ENCODE results near the gene ADRM1.

ADRM1 gene

DNA sequence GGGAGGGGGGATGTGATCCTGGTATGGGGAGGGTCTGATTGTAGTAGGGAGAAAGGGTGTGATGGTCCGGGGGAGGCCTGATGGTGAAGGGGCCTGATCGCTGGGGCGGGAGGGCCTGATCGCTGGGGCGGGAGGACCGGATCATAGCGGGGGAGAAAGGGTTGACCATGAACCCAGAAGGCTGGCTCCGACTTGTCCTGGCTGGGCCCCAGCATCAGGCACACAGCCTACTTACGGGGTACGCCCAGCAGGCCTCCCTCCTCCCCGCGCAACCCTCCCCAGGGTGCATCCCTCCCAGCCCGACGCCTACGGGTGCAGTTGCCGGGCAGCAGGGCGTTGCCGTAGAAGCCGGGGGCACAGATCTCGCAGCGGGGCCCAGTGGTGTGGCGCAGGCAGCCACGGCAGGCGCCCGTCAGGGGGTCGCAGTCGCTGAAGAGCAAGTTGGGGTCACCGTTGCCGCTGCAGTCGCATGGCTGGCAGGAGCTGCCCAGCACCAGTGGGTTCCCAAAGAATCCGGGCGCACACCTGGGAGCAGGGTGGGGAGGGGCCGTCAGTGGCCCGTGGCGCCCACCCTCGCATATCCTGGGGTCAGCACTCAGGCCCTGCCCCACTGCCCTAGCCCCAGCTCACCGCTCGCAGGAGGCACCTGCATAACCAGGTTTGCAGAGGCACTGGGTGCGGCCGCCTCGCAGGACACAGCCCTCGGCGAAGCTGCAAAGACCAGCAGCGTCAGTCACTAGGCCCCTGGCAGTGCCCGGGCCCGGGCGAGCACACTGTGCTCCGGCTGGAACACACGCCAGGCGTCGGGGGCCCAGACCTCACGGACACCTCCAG, 20.6 kb downstream of the ADRM1 start:
- Histone ChIP-seq H3K9ac (ENCODE audit: low read depth in 1 of 2, low read length in 2 of 2) (no peak overlapping the region), H3K4me3 (ENCODE audit: low read length in 2 of 2) (no peak overlapping the region), H3K27ac (ENCODE audit: low read depth in 2 of 2, low read length in 2 of 2) (no peak overlapping the region), H3K9me3 (ENCODE audit: control insufficient read depth in 2 of 2, low read length in 2 of 2) (no peaks in the 10 kb centered on the region), H3K4me1 (ENCODE audit: control insufficient read depth in 2 of 2, insufficient read depth in 2 of 2, low read length in 2 of 2) (no peaks in the 10 kb centered on the region), H3K27me3 (ENCODE audit: control insufficient read depth in 2 of 2, insufficient read depth in 2 of 2, low read length in 2 of 2) (no peaks in the 10 kb centered on the region), H3K36me3 (ENCODE audit: control insufficient read depth in 2 of 2, insufficient read depth in 2 of 2, low read length in 2 of 2) (peaks cover 0 to 9% of the 10 kb centered on the region in 2 donors)

DNA sequence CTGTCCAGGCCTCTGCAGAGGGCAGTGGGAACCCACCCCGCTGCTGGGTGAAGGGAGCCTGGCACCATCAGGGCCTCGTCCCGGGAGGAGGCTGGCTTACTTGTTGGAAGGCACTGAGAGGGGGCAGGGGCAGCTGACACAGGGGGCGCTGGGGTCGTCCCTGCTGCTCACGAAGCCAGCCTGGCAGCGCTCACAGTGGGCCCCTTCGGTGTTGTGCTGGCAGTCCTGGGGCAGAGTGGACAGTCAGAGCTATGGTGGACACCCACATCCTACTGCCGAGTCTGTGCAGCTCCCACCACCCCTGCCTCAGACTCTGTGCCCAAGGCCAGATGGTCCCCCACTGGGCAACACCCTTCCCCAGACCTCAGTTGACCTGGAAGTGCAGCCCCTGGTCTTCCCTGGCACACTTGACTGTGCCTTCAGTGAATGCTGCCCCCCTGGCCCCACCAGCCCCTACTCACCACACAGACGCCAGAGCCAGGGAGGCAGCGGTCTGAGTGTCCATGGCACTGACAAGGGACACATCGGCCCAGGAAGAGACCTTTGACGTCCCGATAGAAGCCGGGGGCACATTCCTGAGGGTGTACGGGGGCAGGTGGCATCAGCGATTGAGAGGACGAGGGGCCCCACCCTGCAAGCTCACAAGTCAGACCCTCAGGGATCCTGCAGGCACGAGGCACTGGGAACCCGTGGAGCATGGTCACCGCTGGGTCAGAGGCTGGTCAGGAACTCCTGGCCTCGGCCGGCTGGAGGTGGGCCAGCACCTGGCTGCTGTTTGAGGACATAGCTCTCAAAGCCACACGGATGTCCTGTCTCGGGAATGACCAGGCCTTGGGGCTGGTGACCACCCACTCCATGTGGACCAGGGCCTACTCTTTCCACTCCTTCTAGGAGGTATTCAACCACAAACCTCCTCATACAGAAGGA, 21.4 kb downstream of the ADRM1 start:
- Histone ChIP-seq H3K9me3 (ENCODE audit: control insufficient read depth in 2 of 2, low read length in 2 of 2) (no peaks in the 10 kb centered on the region), H3K27me3 (ENCODE audit: control insufficient read depth in 2 of 2, insufficient read depth in 2 of 2, low read length in 2 of 2) (no peaks in the 10 kb centered on the region), H3K9ac (ENCODE audit: low read depth in 1 of 2, low read length in 2 of 2) (no peak overlapping the region), H3K36me3 (ENCODE audit: control insufficient read depth in 2 of 2, insufficient read depth in 2 of 2, low read length in 2 of 2) (peaks cover 0 to 9% of the 10 kb centered on the region in 2 donors), H3K27ac (ENCODE audit: low read depth in 2 of 2, low read length in 2 of 2) (no peak overlapping the region), H3K4me1 (ENCODE audit: control insufficient read depth in 2 of 2, insufficient read depth in 2 of 2, low read length in 2 of 2) (no peaks in the 10 kb centered on the region), H3K4me3 (ENCODE audit: low read length in 2 of 2) (no peak overlapping the region)

DNA sequence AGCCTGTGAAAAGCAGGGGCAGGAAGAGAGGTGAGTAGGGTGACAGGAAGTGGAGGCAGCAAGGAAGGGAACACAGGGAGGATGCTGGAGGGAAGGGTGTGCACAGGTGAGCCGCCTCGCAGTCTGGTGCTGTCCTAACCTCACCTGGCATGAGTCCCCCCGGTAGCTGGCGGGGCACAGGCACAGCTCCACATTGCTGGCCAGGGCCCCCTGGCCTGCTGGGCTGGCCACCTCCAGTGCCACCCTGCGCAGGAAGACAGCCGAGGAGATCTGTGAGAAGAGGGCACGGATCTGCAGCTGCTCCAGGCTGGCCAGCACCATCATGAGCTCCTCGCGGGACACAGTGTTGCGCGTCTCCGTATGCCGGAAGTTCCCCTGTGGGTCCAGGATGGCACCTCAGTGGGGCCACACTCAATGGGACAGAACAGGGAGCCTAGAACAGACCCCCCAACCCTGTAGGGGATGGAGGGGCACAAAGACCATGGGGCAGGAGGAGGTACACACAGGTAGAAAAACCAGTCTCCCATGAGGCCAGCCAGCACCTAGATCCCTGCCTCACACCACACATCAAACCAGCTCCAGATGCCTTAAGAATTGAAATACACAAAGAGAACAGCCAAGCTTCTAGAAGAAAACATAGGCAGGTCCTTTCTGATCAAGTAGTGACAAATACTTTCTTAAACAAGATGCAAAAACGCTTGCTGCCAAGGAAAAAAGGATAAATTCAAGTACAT, 22.5 kb downstream of the ADRM1 start:
- Histone ChIP-seq H3K9ac (ENCODE audit: low read depth in 1 of 2, low read length in 2 of 2) (no peak overlapping the region), H3K4me3 (ENCODE audit: low read length in 2 of 2) (no peak overlapping the region), H3K27ac (ENCODE audit: low read depth in 2 of 2, low read length in 2 of 2) (no peak overlapping the region), H3K9me3 (ENCODE audit: control insufficient read depth in 2 of 2, low read length in 2 of 2) (no peaks in the 10 kb centered on the region), H3K36me3 (ENCODE audit: control insufficient read depth in 2 of 2, insufficient read depth in 2 of 2, low read length in 2 of 2) (peaks cover 0 to 9% of the 10 kb centered on the region in 2 donors), H3K4me1 (ENCODE audit: control insufficient read depth in 2 of 2, insufficient read depth in 2 of 2, low read length in 2 of 2) (no peaks in the 10 kb centered on the region), H3K27me3 (ENCODE audit: control insufficient read depth in 2 of 2, insufficient read depth in 2 of 2, low read length in 2 of 2) (no peaks in the 10 kb centered on the region)

DNA sequence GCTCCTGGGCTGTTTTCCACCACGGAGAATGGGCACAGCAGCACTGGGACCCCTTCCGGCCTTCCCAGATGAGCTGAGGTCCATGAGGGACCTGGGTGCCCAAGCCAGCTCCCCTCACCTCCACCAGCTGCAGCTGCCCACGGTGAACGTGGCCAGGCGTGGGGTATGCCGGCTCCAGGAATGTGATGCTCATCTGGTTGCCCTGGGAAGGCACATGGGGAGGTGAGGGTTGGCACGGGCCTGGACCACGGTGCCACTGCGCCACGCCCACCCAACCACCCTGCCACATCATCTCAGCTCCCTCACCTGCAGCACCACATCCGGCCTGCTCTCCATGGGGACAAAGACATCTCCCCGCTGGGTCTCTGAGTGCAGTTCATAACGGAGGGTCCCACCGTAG, 23.8 kb downstream of the ADRM1 start:
- H3K27me3 ChIP-seq (ENCODE audit: control insufficient read depth in 2 of 2, insufficient read depth in 2 of 2, low read length in 2 of 2): no peaks in the 10 kb centered on the region
- peaks cover 0 to 6% of the 10 kb centered on the region in 2 donors for H3K36me3 ChIP-seq (ENCODE audit: control insufficient read depth in 2 of 2, insufficient read depth in 2 of 2, low read length in 2 of 2)
- H3K4me3 ChIP-seq (ENCODE audit: low read length in 2 of 2): no peak overlapping the region
- no peak overlapping the region for H3K27ac ChIP-seq (ENCODE audit: low read depth in 2 of 2, low read length in 2 of 2)
- no peak overlapping the region for H3K9ac ChIP-seq (ENCODE audit: low read depth in 1 of 2, low read length in 2 of 2)
- no peaks in the 10 kb centered on the region for H3K4me1 ChIP-seq (ENCODE audit: control insufficient read depth in 2 of 2, insufficient read depth in 2 of 2, low read length in 2 of 2)
- no peaks in the 10 kb centered on the region for H3K9me3 ChIP-seq (ENCODE audit: control insufficient read depth in 2 of 2, low read length in 2 of 2)

DNA sequence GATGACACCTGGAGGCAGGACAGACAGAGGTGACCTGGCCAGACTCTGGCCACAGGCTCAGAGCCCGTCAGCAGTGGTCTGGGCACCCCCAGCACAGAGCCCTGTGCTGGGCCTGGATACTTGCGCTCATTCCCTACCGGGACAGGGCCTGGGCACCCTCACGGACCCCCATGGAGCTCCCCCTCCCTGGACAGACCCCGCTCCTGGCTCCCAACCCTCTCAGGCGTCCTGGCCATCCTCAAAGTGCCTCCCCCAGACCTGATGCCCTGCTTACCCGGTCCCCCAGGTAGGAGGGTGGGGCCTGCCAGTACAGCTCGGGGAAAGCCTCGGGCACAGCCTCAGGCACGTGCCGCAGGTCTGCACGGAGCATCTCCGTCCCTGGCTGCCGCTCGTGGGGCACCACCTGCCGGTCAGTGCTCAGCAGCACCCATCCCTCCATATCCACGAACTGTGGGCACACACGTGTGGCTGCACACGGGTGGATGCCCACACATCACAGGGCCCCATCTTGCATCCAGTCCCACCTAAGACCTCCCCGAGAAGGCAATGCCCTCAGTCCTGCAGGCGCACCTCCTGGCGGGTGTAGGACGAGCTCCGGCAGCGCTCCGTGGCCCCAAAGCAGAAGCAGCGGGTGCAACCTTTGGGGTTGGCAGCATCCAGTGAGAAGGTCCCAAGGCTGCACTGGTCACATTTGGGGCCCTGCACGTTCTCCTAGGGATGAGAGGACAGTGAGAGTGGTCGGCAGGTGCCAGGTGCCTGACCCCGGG, 24.3 kb downstream of the ADRM1 start:
- H3K36me3 ChIP-seq (ENCODE audit: control insufficient read depth in 2 of 2, insufficient read depth in 2 of 2, low read length in 2 of 2): peaks cover 0 to 6% of the 10 kb centered on the region in 2 donors
- H3K4me3 ChIP-seq (ENCODE audit: low read length in 2 of 2): no peak overlapping the region

DNA sequence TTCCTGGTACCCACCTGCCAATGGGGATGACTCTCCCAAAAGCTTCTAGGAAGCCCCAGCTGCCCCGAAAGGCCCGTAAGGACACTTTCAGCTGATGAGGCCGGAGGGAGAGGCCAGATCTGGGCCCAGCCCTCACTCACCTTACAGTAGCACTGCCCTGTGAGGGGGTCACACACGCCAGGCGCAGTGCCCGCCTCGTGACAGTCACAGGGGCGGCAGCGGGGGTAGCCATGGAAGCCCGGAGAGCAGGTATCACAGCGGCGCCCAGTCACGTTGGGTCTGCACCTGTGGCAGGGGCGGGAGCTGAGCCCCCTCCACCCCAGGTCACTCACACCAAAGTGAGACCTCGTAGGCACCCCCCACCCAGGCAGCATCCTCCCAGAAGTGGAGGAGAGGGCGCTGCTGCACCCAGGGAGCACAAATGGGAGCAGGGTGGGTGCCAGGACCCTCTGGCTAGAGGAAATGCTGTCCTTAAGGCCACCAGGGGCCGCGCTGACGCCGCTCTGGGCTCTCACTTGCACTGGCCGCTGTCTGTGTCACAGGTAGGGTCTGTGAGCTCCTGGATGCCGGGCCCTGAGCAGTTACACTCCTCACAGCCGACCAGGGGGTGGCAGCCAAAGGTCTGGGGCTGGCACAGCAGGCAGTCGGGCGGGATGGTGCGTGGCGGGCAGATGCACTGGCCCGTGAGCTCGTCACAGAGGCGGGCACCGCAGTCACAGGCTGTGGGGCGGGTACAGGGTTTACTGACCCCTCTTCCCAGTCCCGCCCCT, 25.1 kb downstream of the ADRM1 start:
- Histone ChIP-seq H3K9me3 (ENCODE audit: control insufficient read depth in 2 of 2, low read length in 2 of 2) (no peaks in the 10 kb centered on the region), H3K4me1 (ENCODE audit: control insufficient read depth in 2 of 2, insufficient read depth in 2 of 2, low read length in 2 of 2) (no peaks in the 10 kb centered on the region), H3K9ac (ENCODE audit: low read depth in 1 of 2, low read length in 2 of 2) (no peak overlapping the region), H3K36me3 (ENCODE audit: control insufficient read depth in 2 of 2, insufficient read depth in 2 of 2, low read length in 2 of 2) (peaks cover 0 to 6% of the 10 kb centered on the region in 2 donors), H3K27ac (ENCODE audit: low read depth in 2 of 2, low read length in 2 of 2) (no peak overlapping the region), H3K4me3 (ENCODE audit: low read length in 2 of 2) (no peak overlapping the region), H3K27me3 (ENCODE audit: control insufficient read depth in 2 of 2, insufficient read depth in 2 of 2, low read length in 2 of 2) (no peaks in the 10 kb centered on the region)

More for the DNA sequence above, 24.3 kb downstream of the ADRM1 start:
- H3K4me1 ChIP-seq (ENCODE audit: control insufficient read depth in 2 of 2, insufficient read depth in 2 of 2, low read length in 2 of 2): no peaks in the 10 kb centered on the region
- no peaks in the 10 kb centered on the region for H3K27me3 ChIP-seq (ENCODE audit: control insufficient read depth in 2 of 2, insufficient read depth in 2 of 2, low read length in 2 of 2)
- no peaks in the 10 kb centered on the region for H3K9me3 ChIP-seq (ENCODE audit: control insufficient read depth in 2 of 2, low read length in 2 of 2)
- no peak overlapping the region for H3K27ac ChIP-seq (ENCODE audit: low read depth in 2 of 2, low read length in 2 of 2)
- no peak overlapping the region for H3K9ac ChIP-seq (ENCODE audit: low read depth in 1 of 2, low read length in 2 of 2)

DNA sequence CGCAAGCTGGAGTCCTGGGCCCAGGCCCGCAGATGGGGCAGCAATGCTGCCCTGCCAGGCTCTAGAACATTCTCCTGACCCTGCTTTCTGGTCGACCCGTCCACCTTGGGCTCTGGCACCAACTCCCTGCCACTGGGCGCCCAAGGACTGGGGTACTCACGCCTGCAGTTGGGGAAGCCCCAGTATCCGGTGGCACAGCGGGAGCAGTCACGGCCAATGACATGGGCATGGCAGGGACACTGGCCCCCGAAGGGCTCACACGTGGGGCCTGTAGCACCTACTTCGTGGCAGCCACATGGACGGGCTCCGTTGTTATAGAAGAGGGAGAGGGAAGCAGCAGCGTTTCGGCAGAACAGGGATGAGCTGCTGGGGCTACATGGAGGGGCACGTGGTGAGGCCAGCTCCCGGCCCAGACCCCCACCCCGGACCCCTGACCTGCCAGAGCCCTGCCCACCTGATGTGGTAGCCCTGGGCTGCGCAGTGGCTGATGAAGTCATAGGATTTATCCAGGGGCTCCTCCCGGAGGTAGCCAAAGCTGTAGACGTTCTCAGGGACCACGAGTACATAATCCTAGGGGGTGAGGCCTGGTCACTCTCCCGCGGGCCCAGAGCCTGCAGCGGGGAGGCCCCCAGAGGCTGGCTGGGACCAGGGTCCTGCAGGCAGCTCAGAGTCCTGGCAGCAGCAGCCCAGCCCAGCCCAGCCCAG, 26.0 kb downstream of the ADRM1 start:
- Histone ChIP-seq H3K27me3 (ENCODE audit: control insufficient read depth in 2 of 2, insufficient read depth in 2 of 2, low read length in 2 of 2) (no peaks in the 10 kb centered on the region), H3K9me3 (ENCODE audit: control insufficient read depth in 2 of 2, low read length in 2 of 2) (no peaks in the 10 kb centered on the region), H3K4me1 (ENCODE audit: control insufficient read depth in 2 of 2, insufficient read depth in 2 of 2, low read length in 2 of 2) (no peaks in the 10 kb centered on the region), H3K36me3 (ENCODE audit: control insufficient read depth in 2 of 2, insufficient read depth in 2 of 2, low read length in 2 of 2) (peaks cover 0 to 6% of the 10 kb centered on the region in 2 donors), H3K4me3 (ENCODE audit: low read length in 2 of 2) (no peak overlapping the region), H3K27ac (ENCODE audit: low read depth in 2 of 2, low read length in 2 of 2) (no peak overlapping the region), H3K9ac (ENCODE audit: low read depth in 1 of 2, low read length in 2 of 2) (no peak overlapping the region)

DNA sequence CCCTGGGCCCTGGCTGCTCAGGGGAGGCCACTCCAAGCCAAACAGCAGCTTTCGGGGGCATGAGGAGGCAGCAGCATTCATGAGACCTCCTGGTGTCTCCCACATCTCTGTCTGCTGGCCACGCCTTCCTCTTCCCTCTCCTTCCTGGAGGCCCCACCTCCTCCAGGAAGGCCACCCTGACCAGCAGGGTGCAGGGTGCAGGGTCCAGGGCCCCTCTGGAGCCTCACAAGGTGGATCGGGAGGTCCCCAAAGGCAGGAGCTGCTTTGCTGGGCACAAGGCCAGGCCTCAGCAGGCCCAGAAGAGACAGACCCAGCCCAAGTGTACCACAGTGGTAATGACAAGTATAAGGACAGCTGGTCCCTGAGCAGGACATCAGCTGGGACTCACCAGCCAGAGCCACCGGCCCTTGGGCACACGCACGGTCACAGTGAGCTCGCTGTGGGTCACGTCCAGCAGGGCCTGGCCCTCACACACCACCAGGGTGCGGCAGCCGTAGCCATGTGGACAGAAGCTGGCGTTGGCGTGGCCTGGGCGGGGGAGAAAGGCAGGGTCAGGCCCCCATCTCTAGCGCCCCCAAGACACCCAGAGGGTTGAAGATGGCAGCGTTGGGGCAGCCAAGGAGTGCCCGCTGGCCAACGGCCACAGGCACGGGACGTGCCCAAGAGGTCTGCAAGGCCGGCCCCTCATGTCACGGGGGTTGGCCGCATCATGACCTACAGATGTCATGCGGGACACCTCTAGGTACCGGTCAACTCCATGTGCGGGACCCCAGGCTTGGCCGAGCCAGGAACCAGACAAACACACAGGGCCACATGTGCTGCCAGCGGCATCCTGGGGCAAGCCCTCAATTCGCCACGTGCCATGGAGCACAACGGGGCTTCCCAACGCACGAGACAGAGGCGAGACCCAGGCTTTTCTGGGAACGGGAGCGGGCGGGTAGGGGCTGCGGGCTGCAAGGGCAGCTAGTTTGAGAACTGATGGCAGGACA, 26.9 kb downstream of the ADRM1 start:
- Histone ChIP-seq H3K36me3 (ENCODE audit: control insufficient read depth in 2 of 2, insufficient read depth in 2 of 2, low read length in 2 of 2) (peaks cover 0 to 5% of the 10 kb centered on the region in 2 donors), H3K9ac (ENCODE audit: low read depth in 1 of 2, low read length in 2 of 2) (no peak overlapping the region), H3K4me3 (ENCODE audit: low read length in 2 of 2) (no peak overlapping the region), H3K27ac (ENCODE audit: low read depth in 2 of 2, low read length in 2 of 2) (no peak overlapping the region), H3K27me3 (ENCODE audit: control insufficient read depth in 2 of 2, insufficient read depth in 2 of 2, low read length in 2 of 2) (no peaks in the 10 kb centered on the region), H3K9me3 (ENCODE audit: control insufficient read depth in 2 of 2, low read length in 2 of 2) (no peaks in the 10 kb centered on the region), H3K4me1 (ENCODE audit: control insufficient read depth in 2 of 2, insufficient read depth in 2 of 2, low read length in 2 of 2) (no peaks in the 10 kb centered on the region)

Measured in mucosa of rectum (tissue), 2 donors.